GM23338 (cell line): ENCODE results near the gene SPTBN4. TPM values are rescaled to one million over a fixed set of nuclear protein-coding genes. Genes with fewer than 3 reads are reported as not detected.

ENCODE experiments used
- ATAC-seq: fragments of 200-7000 bp; cut with Tn5 transposase; 3 replicates; pipeline ENCODE4 v1.9.1; 2020
- DNase-seq: peaks from one replicate; pipeline ENCODE4 v3.0.0-alpha.2; 2015; ENCODE audit warnings: low spot score
- H2AFZ ChIP-seq: fragments of 200-600 bp; sonication (generic); 2 replicates; pipeline ENCODE4 v1.8.0; 2016; ENCODE audit warnings: antibody characterized with exemption, mild to moderate bottlenecking, moderate library complexity
- H3F3A ChIP-seq: fragments of 200-600 bp; sonication (generic); replicated peaks from 2 replicates; pipeline ENCODE4 v1.8.0; 2017; ENCODE audit warnings: antibody characterized with exemption, mixed run types, low read depth
- H3K27ac ChIP-seq: fragments of 200-600 bp; sonication (generic); 2 replicates; pipeline ENCODE4 v1.6.1; 2016; ENCODE audit warnings: low read depth
- H3K27me3 ChIP-seq: fragments of 200-600 bp; sonication (generic); 2 replicates; pipeline ENCODE4 v1.8.0; 2016; ENCODE audit warnings: mild to moderate bottlenecking, mixed run types, moderate library complexity; ENCODE audit not compliant: insufficient read depth
- H3K36me3 ChIP-seq: fragments of 200-600 bp; sonication (generic); 2 replicates; pipeline ENCODE4 v1.8.0; 2016; ENCODE audit warnings: mild to moderate bottlenecking; ENCODE audit not compliant: insufficient read depth
- H3K4me1 ChIP-seq: fragments of 200-600 bp; sonication (generic); 2 replicates; pipeline ENCODE4 v1.8.0; 2016; ENCODE audit warnings: mild to moderate bottlenecking, moderate library complexity; ENCODE audit not compliant: insufficient read depth
- H3K4me2 ChIP-seq: fragments of 200-600 bp; sonication (generic); 2 replicates; pipeline ENCODE4 v1.7.1; 2017; ENCODE audit warnings: mixed run types
- H3K4me3 ChIP-seq: fragments of 200-600 bp; sonication (generic); 2 replicates; pipeline ENCODE4 v1.6.1; 2016; ENCODE audit warnings: mixed run types
- H3K79me2 ChIP-seq: fragments of 200-600 bp; sonication (generic); replicated peaks from 2 replicates; pipeline ENCODE4 v1.8.0; 2017; ENCODE audit warnings: mild to moderate bottlenecking; ENCODE audit not compliant: insufficient read depth
- H3K9me2 ChIP-seq: fragments of 200-600 bp; sonication (generic); 2 replicates; pipeline ENCODE4 v1.8.0; 2017; ENCODE audit not compliant: insufficient read depth
- H4K20me1 ChIP-seq: fragments of 200-600 bp; sonication (generic); replicated peaks from 2 replicates; pipeline ENCODE4 v1.8.0; 2017; ENCODE audit warnings: mild to moderate bottlenecking; ENCODE audit not compliant: insufficient read depth
- H3K27ac Mint-ChIP-seq: 2 replicates; pipeline ENCODE4 v1.8.0; 2020; ENCODE audit warnings: inconsistent platforms, mild to moderate bottlenecking, moderate library complexity, mixed read lengths
- H3K27me3 Mint-ChIP-seq: 3 replicates; pipeline ENCODE4 v1.8.0; 2022; ENCODE audit warnings: low read depth, mild to moderate bottlenecking, moderate library complexity, mixed read lengths, inconsistent platforms; ENCODE audit not compliant: insufficient read depth, poor library complexity
- H3K36me3 Mint-ChIP-seq: 3 replicates; pipeline ENCODE4 v1.8.0; 2021; ENCODE audit warnings: low read depth, mild to moderate bottlenecking, inconsistent platforms, moderate library complexity, mixed read lengths
- H3K4me1 Mint-ChIP-seq: 3 replicates; pipeline ENCODE4 v1.8.0; 2020; ENCODE audit warnings: mild to moderate bottlenecking, inconsistent platforms, mixed read lengths
- H3K4me3 Mint-ChIP-seq: 3 replicates; pipeline ENCODE4 v1.8.0; 2021; ENCODE audit warnings: moderate library complexity, mild to moderate bottlenecking, inconsistent platforms, mixed read lengths
- H3K9me3 Mint-ChIP-seq: 3 replicates; pipeline ENCODE4 v1.8.0; 2020; ENCODE audit warnings: moderate library complexity, mild to moderate bottlenecking, inconsistent platforms, mixed read lengths
- CREB1 ChIP-seq: fragments of 250-450 bp; sonication (Bioruptor Pico); IDR thresholded peaks from 2 replicates; pipeline ENCODE4 v1.5.0; 2020; ENCODE audit warnings: low read depth, mild to moderate bottlenecking, moderate library complexity
- EZH2 ChIP-seq: fragments of 200-600 bp; sonication (generic); IDR thresholded peaks from one replicate; pipeline ENCODE4 v1.8.0; 2017; ENCODE audit warnings: antibody characterized with exemption, mild to moderate bottlenecking, low read depth; ENCODE audit not compliant: unreplicated experiment
- EZH2phosphoT487 ChIP-seq: fragments of 200-600 bp; sonication (generic); IDR thresholded peaks from one replicate; pipeline ENCODE4 v1.8.1; 2018; ENCODE audit warnings: antibody characterized with exemption; ENCODE audit not compliant: unreplicated experiment
- JUNB ChIP-seq: IDR thresholded peaks from one replicate; pipeline ENCODE4 v1.6.1; 2016; ENCODE audit warnings: antibody characterized with exemption; ENCODE audit not compliant: unreplicated experiment
- NANOG ChIP-seq: IDR thresholded peaks from 2 replicates; pipeline ENCODE4 v1.6.1; 2016; ENCODE audit warnings: antibody characterized with exemption, borderline replicate concordance
- ZNF114 ChIP-seq: fragments of 250-450 bp; sonication (Bioruptor Pico); IDR thresholded peaks from 2 replicates; pipeline ENCODE4 v1.5.0; 2020; ENCODE audit warnings: mild to moderate bottlenecking, moderate library complexity
- ZNF331 ChIP-seq: fragments of 250-450 bp; sonication (Bioruptor Pico); IDR thresholded peaks from 2 replicates; pipeline ENCODE4 v1.5.0; 2020; ENCODE audit warnings: low read depth, mild to moderate bottlenecking, moderate library complexity
- polyA plus RNA-seq: library from polyadenylated mRNA; unstranded; fragments of >200 nt; fragmentation: Nextera tagmentation; extraction: Ambion mirVana; gene quantifications from 2 replicates; pipeline ENCODE4 v1.2.1, GENCODE V29; 2016
- total RNA-seq: library from RNA; depleted of rRNA; stranded (reverse); fragments of >200 nt; shearing (Covaris generic); gene quantifications from 2 replicates; pipeline ENCODE4 v1.2.3, GENCODE V29; 2014
- TF ChIP-seq, protein P1 (sequence below): IDR thresholded peaks from 2 replicates; pipeline ENCODE4 v1.6.1; 2016; ENCODE audit warnings: antibody characterized with exemption
- TF ChIP-seq, protein P2 (sequence below): IDR thresholded peaks from one replicate; pipeline ENCODE4 v1.6.1; 2018; ENCODE audit warnings: antibody characterized with exemption; ENCODE audit not compliant: unreplicated experiment
- TF ChIP-seq, protein P3 (sequence below), 2 experiments: fragments of 200-600 bp in 1 of 2; sonication (generic) in 1 of 2; conservative IDR thresholded peaks; 2 replicates each; pipeline versions ENCODE4 v1.5.1 to v1.6.1; 2016 to 2017; ENCODE audit warnings: antibody characterized with exemption in 2 of 2, low read depth in 2 of 2, mild to moderate bottlenecking in 2 of 2, moderate library complexity in 1 of 2

Gene SPTBN4
- total and polyA plus RNA-seq, 2 experiments from 2014 or later = 1.6 to 2.3 TPM

DNA sequence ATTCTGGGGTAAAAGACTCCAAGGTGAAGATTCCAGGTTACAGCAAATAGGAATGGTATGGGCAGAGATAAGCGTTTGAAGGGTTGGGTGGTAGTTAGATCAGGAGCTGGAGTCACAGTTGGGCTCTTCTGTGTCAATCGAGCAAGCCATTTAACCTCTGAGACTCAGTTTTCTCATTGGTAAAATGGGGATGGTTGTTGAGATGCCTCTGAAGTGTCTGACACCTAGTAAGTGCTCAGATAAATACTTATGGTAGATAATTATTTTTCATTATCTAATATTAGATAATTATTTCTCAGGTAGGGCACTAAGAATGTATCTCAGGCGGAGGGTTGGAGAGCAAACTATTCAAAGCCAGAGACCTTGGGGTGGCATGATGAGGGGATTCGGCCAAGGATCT is 142.2 kb downstream of the SPTBN4 start:
- Histone ChIP-seq H3K79me2 (no peaks in the 10 kb centered on the region), H3K9me2 (0 out of 2 replicates have a peak, but pooled peaks cover 3% of the 10 kb centered on the region), H4K20me1 (no peaks in the 10 kb centered on the region; the same call in 1 of the 2 replicates), H3K27ac (no peak overlapping the region), H3K4me1 (peaks cover 12% of the 10 kb centered on the region; the same call in 1 of the 2 replicates), H3K36me3 (no peaks in the 10 kb centered on the region), H2AFZ (no peak overlapping the region), H3K4me2 (peak overlapping the region; percentile 95), H3K27me3 (peaks cover 77% of the 10 kb centered on the region), H3F3A (peaks cover 23% of the 10 kb centered on the region), H3K4me3 (peak overlapping the region; percentile 68)
- ATAC-seq (no peak), DNase-seq (no peak)
- peaks cover 86% of the 10 kb centered on the region for H3K27me3 Mint-ChIP-seq
- H3K36me3 Mint-ChIP-seq = peaks cover 7% of the 10 kb centered on the region; the same call in 1 of the 3 replicates
- peak overlapping the region; percentile 80 for H3K4me3 Mint-ChIP-seq
- peaks cover 5% of the 10 kb centered on the region for H3K9me3 Mint-ChIP-seq
- TF ChIP-seq CREB1 (CRISPR knock-in tag) (no peak), ZNF114 (CRISPR knock-in tag) (no peak), EZH2 (no peak), NANOG (no peak), JUNB (no peak), ZNF331 (CRISPR knock-in tag) (no peak), EZH2phosphoT487 (no peak)
- TF ChIP-seq, protein P1, sequence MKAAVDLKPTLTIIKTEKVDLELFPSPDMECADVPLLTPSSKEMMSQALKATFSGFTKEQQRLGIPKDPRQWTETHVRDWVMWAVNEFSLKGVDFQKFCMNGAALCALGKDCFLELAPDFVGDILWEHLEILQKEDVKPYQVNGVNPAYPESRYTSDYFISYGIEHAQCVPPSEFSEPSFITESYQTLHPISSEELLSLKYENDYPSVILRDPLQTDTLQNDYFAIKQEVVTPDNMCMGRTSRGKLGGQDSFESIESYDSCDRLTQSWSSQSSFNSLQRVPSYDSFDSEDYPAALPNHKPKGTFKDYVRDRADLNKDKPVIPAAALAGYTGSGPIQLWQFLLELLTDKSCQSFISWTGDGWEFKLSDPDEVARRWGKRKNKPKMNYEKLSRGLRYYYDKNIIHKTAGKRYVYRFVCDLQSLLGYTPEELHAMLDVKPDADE = no peak
- TF ChIP-seq, protein P2, sequence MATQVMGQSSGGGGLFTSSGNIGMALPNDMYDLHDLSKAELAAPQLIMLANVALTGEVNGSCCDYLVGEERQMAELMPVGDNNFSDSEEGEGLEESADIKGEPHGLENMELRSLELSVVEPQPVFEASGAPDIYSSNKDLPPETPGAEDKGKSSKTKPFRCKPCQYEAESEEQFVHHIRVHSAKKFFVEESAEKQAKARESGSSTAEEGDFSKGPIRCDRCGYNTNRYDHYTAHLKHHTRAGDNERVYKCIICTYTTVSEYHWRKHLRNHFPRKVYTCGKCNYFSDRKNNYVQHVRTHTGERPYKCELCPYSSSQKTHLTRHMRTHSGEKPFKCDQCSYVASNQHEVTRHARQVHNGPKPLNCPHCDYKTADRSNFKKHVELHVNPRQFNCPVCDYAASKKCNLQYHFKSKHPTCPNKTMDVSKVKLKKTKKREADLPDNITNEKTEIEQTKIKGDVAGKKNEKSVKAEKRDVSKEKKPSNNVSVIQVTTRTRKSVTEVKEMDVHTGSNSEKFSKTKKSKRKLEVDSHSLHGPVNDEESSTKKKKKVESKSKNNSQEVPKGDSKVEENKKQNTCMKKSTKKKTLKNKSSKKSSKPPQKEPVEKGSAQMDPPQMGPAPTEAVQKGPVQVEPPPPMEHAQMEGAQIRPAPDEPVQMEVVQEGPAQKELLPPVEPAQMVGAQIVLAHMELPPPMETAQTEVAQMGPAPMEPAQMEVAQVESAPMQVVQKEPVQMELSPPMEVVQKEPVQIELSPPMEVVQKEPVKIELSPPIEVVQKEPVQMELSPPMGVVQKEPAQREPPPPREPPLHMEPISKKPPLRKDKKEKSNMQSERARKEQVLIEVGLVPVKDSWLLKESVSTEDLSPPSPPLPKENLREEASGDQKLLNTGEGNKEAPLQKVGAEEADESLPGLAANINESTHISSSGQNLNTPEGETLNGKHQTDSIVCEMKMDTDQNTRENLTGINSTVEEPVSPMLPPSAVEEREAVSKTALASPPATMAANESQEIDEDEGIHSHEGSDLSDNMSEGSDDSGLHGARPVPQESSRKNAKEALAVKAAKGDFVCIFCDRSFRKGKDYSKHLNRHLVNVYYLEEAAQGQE = no peak
- TF ChIP-seq, protein P3, sequence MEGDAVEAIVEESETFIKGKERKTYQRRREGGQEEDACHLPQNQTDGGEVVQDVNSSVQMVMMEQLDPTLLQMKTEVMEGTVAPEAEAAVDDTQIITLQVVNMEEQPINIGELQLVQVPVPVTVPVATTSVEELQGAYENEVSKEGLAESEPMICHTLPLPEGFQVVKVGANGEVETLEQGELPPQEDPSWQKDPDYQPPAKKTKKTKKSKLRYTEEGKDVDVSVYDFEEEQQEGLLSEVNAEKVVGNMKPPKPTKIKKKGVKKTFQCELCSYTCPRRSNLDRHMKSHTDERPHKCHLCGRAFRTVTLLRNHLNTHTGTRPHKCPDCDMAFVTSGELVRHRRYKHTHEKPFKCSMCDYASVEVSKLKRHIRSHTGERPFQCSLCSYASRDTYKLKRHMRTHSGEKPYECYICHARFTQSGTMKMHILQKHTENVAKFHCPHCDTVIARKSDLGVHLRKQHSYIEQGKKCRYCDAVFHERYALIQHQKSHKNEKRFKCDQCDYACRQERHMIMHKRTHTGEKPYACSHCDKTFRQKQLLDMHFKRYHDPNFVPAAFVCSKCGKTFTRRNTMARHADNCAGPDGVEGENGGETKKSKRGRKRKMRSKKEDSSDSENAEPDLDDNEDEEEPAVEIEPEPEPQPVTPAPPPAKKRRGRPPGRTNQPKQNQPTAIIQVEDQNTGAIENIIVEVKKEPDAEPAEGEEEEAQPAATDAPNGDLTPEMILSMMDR (conservative IDR thresholded peaks at IDR 0.05; ENCODE audit: low read depth in 2 of 2) = no peak
- H3K27ac Mint-ChIP-seq = no peak overlapping the region
- H3K4me1 Mint-ChIP-seq = peaks cover 47% of the 10 kb centered on the region
